Activated CD4-positive, alpha-beta T cell treated with anti-CD3 and anti-CD28 coated beads, Interleukin-2, Interleukin-4, amounts not matched to agents 100 ng/mL and 50 ng/mL, durations not matched to agents 16 hours and 8 hours (primary cell): ENCODE results near the gene MRO.
"Not testable (repeated sequence)": the region's sequence is repeated elsewhere in the genome, so short reads cannot be mapped to it uniquely, and the experiment has no call there.

ENCODE experiments used
- DNase-seq: peaks from one replicate; pipeline ENCODE4 v3.0.0-alpha.2; 2020; ENCODE audit warnings: low spot score

Gene MRO

DNA sequence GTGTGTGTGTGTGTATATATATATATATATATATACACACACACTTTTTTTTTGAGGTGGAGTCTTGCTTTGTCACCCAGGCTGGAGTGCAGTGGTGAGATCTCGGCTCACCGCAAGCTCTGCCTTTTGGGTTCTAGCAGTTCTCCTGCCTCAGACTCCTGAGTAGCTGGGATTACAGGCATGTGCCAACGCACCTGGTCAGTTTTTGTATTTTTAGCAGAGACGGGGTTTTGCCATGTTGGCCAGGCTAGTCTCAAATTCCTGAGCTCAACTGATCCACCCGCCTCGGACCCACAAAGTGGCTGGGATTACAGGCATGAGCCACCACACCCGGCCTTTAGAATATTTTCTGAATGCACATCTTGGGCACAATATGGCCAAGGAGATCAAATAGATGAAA, 13.7 kb upstream of the MRO start:
- not testable (repeated sequence) for DNase-seq

DNA sequence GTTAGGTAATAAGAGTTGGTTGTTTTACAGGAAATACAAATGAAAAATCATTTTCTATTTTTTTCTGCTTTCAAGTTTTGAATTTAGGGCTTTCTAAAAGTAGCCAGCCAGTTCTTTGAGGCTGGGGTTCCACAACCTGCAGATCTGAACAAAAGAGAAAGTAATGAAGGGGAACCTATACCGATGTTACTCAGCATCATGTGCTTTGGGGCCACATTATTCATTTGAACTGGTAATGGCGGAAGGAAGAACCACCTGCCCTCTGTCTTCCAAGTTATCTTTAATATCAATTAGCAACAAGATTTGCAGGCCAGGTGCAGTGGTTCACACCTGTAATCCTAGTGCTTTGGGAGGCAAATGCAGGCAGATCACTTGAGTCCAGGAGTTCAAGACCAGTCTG, 12.9 kb upstream of the MRO start:
- DNase-seq = no peak

DNA sequence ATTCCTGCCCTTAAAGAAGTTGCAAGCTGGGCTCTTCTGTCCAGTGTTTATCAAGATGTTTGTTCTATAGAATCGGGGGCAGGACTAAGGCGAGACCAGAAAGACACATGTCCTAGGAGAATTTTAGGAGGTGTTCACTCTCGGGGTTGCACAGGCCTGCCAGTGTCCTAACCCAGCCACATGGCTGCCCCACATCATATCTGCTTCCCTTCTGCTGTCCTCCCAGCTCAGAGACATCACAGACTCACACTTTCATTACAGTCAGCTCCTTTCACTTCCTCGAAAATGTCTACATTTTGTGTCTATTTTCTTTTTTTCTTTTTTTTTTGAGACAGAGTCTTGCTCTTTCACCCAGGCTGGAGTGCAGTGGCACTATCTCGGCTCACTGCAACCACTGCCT, 10.7 kb upstream of the MRO start:
- no peak for DNase-seq

DNA sequence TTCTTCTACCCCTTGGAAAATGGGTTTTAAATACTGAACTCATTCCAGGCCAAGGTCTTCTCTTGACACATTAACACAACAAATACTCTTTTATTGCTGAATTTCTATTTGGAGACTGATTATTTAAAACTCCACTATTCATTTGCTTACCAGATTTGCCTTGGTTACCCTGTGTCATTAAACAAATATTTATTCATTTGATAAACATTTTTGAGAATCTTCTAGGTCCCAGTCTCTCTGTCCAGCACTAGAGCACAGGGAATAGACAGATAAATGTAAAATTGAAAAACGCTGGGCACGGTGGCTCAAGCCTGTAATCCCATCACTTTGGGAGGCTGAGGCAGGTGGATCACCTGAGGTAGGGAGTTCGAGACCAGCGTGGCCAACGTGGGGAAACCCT, 9.8 kb upstream of the MRO start:
- DNase-seq = no peak

DNA sequence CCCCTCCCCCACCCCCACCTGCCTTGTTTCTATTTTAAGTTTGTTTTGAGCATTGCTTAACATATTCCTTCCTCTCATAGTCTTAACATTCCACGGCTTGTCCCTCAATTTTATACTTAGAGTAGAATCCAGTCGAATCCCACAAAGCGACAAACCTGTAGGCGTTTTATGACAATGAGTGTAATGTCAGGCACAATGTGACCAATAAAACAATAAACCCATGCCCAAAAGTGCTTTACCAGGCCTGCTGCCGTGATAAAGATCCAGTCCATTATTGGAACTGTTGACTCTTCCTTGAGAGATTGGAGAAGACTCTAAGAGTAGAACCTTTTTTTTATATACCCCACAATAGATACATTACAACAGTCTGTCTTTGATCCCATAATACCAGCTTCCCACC, 6.2 kb upstream of the MRO start:
- no peak for DNase-seq

DNA sequence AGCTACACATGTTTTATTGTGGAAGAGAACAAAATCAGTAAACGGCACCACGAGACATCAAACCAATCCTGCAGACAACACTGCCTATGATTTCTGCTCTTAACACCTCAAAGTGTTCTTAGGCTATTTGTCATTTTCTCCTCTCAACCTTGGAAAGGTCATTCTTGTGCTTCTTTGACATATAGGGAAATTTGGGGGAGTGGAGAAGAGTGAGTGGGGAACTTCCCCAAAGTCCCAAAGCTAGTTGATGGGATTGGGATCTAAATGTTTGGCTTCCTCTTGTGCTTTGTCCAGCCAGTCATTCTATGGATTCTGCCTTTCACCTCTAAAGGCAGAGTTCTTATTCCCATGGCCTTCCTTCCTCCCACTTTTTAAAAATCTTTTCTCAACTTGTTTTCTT, 5.8 kb upstream of the MRO start:
- no peak for DNase-seq

DNA sequence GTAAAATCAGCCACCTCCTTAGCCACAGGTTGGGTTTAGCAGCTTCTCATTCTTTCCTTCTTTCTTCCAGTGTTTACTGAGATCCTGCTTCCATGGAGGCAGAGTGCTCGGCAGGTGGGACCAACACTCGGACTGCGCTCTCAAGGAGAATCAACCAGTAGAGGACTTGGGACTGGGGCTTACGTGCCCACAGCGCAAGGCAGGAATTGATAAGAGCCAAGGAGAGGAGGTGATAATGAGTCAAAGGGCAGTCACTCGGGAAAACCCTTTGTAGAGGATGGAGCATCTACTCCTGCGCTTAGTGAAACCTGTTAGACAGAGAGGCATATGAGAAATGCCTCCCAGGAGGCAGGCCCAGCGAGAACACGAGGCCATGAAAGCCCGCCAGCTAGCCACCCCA, 2.9 kb upstream of the MRO start:
- DNase-seq = no peak

DNA sequence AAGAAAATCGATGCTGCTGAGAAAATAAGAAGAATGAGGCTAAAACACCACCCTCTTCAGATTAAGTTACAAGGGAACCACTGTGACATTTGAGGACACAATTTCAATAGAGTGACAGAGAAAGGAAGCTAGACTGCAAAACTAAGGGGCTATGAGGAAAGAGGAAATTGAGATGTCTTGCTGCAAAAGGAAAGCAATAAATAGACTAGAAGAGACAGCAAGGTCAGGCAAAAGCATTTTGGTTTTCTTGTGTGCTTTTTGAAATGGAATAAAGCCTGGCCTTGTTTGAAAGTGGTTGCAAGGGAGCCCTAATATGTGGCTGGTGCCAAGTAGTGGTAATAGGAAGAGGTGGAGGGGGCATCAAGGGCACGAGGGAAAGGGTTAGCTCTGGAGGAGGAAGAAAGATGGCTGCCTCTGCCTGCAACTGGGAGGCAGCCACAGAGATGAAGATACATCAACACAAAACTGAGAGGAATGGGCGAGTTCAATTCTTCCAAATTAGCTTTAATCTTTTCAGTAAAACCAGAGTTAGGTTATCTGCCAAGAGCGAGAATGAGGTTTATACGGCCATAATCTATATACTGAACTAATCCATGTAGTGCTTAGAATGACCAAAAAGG, 1.2 kb upstream of the MRO start:
- no peak for DNase-seq

DNA sequence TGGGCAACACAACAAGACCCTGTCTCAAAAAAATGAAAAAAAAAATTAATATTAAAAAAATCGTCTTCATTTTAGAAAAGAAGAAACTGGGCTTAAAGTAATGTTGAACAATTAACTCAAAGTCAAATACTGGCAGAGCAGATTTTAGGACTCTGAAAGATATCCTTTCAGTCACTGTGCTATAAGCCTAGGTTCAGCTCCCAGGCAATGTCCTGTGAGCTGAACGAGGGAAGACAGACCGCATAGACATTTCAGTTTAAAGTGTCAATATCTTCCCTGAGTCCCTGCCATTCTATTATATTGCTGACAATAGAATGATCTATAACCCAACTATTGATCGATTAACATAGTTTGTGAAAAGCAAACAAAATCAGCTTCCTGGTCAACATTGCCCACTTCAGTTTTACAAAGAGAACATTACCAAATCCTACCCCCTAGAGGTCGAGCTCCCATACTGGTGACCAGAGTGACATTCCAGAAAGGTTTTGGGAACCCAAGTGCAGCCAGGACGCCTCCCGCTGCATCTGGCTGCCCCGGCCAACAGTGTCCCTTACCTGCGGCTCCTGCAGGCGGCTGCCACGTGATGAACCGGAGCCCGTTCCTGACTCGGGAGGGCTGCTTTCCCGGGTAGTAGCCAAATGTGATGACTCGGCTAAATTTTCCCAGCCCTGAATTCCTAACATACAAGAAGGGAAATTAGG, 639 bp downstream of the MRO start:
- DNase-seq = no peak

DNA sequence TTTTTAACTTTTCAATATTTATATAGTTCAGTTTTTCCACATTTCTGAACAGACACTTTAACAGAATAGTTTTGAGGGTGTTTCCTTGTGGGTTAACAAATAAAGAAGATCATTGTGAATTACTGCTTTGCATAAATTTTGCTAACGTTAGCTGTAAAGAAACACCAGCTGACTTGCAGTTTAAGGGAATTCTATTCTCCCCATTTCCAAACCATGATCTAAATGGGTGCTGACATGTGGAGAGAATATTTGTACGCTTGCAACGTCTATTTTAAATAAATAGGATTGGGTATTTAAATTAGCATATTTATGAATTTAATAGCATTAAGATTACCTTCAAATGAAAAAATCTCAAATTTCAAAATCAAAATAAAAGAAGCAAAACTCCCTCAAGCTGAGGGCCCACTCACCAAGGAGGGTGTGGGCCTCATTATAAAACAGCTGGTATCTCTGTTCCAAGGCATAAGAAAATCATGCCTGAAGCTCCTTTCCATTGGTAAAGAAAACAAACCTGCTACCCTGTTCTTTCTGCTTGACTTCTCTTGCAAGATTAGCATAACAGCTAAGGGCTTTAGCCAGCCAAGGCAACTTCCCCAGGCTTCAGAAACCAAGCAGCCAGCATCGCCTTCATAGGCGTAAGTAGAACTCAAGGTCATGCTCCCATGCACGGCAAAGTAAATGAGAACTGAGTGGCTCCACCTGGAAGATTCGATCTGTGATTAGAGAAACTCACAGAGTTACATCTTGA, 3.2 kb downstream of the MRO start:
- no peak for DNase-seq

DNA sequence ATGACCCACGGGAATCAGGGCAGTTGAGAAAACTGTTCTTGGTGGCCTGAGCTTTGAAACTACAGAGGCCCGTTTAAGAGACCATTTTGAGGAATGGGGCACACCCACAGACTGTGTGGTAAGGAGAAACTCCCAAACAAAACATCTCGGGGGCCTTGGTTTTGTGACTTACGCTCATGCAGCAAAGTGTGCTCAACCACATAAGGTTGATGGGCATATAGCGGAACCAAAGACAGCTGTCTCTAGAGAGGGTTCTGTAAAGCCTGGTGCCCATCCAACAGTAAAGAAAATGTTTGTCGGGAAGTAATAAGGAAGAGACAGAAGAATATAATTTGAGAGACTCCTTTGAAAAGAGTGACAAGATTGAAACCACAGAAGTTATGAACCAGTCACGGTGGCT, 5.4 kb downstream of the MRO start:
- DNase-seq = no peak

DNA sequence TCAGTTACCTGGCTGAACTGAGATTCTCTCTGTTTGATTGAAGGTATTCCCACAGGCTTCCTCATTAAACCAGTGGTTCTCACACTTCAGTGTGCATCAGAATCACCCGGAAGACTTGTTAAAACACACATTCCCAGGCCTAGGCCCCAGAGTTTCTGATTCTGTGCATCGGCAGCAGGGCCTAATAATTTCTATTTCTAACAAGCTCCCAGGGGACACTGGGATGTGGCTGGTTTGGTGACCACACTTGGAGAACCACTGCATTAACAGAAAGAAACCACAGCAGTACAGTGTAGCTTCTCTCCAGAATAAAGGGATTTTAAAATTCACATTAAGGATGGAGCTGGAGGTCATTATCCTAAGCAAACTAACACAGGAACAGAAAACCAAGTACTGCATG, 6.5 kb downstream of the MRO start:
- DNase-seq = no peak

DNA sequence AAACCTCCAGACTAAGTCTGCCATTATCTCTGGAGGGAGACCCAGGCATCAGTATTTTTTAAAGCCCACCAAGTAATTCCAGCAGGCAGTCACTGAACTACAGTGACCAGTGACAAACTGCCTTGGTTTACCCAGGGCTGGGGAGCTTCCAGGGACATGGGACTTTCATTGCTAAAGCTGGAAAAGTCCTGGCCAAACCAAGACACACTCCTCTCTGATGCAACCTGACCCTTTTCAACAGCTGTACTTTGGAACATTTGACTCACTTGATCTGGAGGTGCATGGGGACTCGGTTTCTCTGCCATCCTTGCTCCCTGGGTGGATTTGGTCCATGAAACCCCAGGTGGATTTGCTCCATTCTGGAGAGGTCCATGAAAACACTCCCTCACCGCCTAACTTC, 7.0 kb downstream of the MRO start:
- no peak for DNase-seq

DNA sequence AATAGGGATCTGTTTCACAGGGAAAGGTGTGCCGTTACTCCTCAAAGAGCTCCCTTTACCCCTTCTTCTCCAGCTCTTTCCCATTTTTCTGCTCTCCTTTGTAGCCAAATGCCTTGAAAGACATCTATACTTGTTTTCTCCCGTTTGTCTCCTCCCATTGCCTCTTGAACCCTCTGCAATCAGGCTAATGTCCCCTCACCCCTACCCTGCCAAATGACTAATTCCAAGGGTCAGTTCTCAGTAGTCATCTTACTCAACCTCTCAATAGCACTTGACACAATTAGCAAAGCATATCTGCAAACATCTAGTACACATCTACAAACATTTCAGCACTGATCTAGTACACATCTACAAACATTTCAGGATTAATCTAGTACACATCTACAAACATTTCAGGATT, 12.6 kb downstream of the MRO start:
- no peak for DNase-seq

DNA sequence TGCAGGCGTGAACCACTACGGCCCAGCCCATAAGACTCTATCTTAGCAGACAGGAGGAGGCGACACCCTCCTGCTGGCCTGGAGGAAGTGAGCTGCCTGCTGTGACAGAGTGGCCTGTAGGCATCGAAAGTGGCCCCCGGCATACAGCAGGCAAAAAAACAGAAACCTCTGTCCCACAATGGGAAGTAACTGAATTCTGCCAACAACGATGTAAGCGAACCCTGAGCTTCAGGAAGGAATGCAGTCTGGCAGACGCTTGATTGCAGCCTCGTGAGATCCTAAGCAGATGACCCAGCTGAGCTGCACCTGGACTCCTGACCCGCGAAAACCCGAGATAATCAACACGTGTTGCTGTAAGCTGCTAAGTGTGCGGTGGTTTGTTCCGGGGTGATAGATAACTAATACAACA, 13.6 kb downstream of the MRO start:
- no peak for DNase-seq

DNA sequence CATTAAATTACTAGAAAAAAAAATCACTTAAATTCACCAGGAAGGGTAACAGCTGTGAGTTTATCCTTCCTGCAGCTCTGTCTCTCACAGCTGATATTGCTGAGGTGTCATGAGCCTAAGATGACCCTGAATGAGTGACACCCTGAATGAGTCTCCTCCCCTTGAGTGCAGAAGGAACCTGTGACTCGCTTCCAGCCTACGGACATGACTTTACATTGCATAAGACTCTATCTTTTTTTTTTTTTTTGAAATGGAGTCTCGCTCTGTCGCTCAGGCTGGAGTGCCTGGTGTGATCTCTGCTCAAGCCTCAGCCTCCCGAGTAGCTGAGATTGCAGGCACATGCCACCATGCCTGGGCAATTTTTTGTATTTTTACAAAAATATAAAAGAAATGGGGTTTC, 14.1 kb downstream of the MRO start:
- DNase-seq = no peak

DNA sequence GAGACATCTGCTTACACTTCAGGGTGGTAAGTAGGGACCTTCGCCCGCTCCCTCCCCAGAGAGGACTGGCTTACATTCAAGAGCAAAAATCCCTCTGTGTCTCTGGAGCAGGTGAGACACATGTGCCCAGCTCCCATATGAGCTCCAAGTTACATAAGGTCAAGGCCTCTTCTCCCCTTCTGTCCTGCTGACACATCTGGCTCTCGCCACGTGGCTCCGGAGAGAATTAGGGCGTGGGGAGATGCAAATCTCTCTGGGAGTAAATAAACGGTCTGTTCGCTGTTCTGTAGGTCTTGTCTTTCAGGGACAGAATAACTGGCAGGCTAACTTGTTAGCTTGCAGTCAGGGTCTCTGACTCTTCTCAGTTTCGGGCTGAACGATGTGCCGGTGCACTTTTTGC, 16.2 kb downstream of the MRO start:
- DNase-seq = no peak

DNA sequence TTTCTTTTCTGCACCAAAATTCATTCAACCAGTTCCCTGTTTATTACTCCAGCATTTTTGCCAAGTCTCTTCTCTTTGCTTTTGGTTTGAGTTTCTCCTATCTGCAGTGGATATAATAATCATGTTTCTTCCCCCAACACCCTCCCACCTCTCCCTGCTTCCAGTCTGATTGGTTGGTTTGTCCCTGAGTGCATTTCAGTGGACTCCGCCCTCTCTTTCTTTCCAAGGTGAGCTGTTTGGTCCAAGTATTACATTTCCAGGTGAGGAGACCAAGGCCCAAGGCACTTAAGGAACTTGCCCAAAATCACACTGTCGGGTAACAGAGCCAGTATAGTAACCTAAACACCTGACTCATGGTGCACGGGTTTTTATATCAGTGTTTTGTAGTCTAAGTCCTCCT, 17.7 kb downstream of the MRO start:
- DNase-seq = no peak

DNA sequence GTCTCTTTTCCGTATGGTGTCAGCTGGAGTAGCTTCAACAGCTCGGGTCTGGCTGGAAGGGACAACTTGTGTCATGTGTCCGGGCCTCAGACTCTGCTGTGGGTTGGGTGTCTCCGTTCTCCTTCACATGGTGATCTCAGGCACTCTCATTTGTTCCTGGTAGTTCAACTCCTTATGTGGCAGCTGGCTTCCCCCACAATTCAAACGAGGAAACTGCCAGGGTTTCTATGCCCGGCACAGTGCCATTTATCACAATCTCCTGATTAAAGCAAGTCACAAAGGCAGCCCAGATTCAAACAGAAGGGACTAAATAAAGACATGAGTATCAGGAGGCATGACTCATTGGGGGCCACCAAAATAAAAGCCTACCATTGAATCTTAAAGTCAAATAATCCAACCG, 22.7 kb downstream of the MRO start:
- DNase-seq = no peak

DNA sequence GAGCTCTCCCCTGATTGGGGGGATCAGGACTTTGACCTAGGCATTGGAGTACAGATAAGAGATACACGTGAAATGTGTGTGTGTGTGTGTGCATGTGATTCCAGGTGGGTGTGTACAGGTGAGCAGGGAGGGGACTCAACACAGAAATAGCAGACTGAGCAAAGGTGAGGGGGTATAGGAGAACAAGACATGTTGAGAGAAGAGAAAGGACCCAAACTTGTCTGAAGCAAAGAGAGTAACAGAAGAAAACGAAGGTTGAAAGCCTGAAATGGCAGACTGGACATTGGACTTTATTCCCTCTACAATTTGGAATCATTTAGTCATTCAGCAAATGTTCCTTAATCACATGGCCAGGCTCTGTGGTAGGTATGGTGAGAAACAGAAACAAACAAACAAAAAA, 23.3 kb downstream of the MRO start:
- no peak for DNase-seq

DNA sequence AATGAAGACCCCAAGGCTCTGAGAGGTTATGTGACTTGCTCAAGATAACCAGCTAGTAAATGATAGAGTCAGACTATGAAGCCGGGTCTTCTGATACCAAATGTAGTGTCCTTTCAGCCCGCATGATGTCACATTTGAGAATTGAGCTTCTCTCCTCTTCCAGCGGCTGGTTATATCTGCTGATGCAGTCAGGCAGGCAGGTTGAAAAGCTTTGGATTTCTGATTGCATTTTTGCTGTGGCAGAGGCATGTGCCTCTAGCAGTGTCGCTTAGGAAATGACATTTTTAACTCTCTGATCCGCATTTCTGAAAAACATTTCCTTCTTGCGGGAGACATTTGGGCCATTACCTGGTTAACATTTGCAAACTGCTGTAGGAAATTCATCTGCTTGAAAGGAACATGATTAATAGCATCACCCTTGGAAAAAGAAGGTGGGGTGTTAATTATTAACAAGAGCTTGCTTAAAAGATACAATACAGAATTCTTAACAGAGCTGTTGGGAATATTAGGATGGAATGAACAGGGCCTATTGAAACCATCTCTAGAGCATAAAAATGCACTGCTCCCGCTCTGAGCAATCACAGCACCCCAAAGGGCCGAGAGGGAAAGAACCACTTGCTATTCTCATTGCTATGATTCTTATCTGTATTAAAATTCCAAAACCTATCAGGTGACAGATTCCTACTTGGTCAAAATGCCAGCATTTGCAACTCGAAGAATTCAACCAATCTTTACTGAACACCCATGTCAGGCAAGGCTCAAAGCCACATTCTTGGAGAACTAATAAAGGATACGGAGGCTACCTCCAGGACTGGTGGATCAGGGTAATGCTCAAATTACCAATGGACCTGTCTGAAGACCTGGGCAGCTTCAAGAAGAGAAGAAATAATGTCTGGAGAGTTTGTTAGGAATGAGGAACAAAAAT, 25.9 kb downstream of the MRO start:
- DNase-seq = no peak

DNA sequence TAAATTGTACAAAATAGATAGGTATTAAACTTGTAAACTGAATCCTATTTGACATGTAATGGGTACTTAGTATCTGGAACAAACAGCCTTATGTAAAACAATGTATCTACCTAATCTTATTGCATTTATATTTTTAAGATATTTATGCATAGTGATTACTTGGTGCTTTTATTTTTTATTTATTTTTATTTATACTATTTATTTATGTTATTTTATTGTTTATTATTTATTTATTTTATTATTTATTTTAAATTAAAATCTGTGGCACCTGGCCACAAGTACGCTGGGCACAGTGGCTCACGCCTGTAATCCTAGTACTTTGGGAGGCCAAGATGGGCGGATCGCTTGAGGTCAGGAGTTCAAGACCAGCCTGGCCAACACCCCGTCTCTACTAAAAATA, 26.9 kb downstream of the MRO start:
- no peak for DNase-seq
